ENCODE data around the gene MRPL49. TPM values are rescaled to one million over a fixed set of nuclear protein-coding genes. Genes with fewer than 3 reads are reported as not detected.

The MRPL49 gene
- total RNA-seq, 1 experiment from 2014 or later: 91.0 TPM

DNA sequence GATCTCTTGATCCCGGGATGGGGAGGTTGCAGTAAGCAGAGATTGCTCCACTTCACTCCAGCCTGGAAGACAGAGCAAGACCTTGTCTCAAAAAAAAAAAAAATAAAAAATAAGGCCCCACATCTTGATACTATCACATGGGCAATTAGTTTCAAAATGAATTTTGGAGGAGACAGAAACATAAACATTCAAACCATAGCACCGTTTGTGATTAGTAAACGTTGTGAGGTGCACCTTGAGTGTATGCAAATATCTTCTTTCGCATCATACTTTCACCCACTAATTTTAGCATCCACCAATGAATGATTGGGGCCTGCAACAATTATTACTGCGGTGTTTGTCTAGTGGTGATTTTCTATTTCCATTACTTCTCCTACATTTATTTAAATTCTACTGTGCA lies 36.9 kb downstream of the MRPL49 start:
- intact Hi-C loops (cut with micrococcal nuclease; ENCODE audit: unreplicated experiment): no loop called here
- H3K4me3 ChIP-seq (ENCODE audit: low read depth, low read length, poor library complexity, severe bottlenecking): no peak overlapping the region
- ChIA-PET CTCF (interaction anchor here (0.7 kb wide), 1 partner anchor 74 kb away, joined by 3 read pairs; no protein-coding TSS in a partner anchor), POLR2A (ENCODE audit: low non-redundant PET) (no interaction called here)
- H3K36me3 ChIP-seq (ENCODE audit: insufficient read depth, low read length, poor library complexity, severe bottlenecking): no peaks in the 10 kb centered on the region
- no peak overlapping the region for H3K27ac ChIP-seq (ENCODE audit: low read depth, low read length, poor library complexity, severe bottlenecking)
- BruUV-seq (replicated peaks): no TSS peak
- no peak for DNase-seq (ENCODE audit: low spot score)
- TF ChIP-seq EZH2 (IDR thresholded peaks at IDR 0.05; ENCODE audit: borderline replicate concordance, low read depth, low read length, poor library complexity, severe bottlenecking) (no peak), CTCF (conservative IDR thresholded peaks at IDR 0.05; ENCODE audit: low read depth, low read length) (no peak)
- H3K4me1 ChIP-seq (ENCODE audit: insufficient read depth, low read length, poor library complexity, severe bottlenecking): no peaks in the 10 kb centered on the region
- no peaks in the 10 kb centered on the region for H3K27me3 ChIP-seq (replicated peaks; ENCODE audit: insufficient read depth, low read depth, low read length, poor library complexity)
- H3K9me3 ChIP-seq (ENCODE audit: low read depth, low read length, poor library complexity, severe bottlenecking): no peaks in the 10 kb centered on the region

DNA sequence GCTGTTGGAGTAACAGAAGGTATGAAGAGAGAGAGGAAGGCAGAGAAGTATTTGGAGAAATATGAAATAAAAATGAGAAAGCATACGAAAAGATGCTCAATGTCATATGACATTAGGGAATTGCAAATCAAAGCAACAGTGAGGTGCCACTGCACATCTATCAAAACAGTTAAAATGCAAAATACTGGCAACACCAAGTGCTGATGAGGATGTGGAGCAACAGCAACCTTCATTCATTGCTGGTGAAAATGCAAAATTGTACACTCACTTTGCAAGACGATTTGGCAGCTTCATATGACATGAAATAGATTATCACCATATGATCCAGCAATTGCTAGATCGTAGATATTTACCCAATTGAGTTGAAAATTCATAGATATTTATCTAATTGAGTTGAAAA lies 38.5 kb downstream of the MRPL49 start:
- Histone ChIP-seq H3K4me3 (ENCODE audit: low read depth, low read length, poor library complexity, severe bottlenecking) (no peak overlapping the region), H3K9me3 (ENCODE audit: low read depth, low read length, poor library complexity, severe bottlenecking) (no peaks in the 10 kb centered on the region), H3K36me3 (ENCODE audit: insufficient read depth, low read length, poor library complexity, severe bottlenecking) (no peaks in the 10 kb centered on the region), H3K27me3 (replicated peaks; ENCODE audit: insufficient read depth, low read depth, low read length, poor library complexity) (no peaks in the 10 kb centered on the region), H3K4me1 (ENCODE audit: insufficient read depth, low read length, poor library complexity, severe bottlenecking) (no peaks in the 10 kb centered on the region), H3K27ac (ENCODE audit: low read depth, low read length, poor library complexity, severe bottlenecking) (no peak overlapping the region)
- intact Hi-C loops (cut with micrococcal nuclease; ENCODE audit: unreplicated experiment): no loop called here
- no peak for DNase-seq (ENCODE audit: low spot score)
- TF ChIP-seq EZH2 (IDR thresholded peaks at IDR 0.05; ENCODE audit: borderline replicate concordance, low read depth, low read length, poor library complexity, severe bottlenecking) (no peak), CTCF (conservative IDR thresholded peaks at IDR 0.05; ENCODE audit: low read depth, low read length) (no peak)
- CTCF ChIA-PET: no interaction called here
- no TSS peak for BruUV-seq (replicated peaks)
- POLR2A ChIA-PET (ENCODE audit: low non-redundant PET): no interaction called here

GRCh38 chr11:65163684-65164083 lies 41.6 kb downstream of the MRPL49 start:
- POLR2A ChIA-PET (ENCODE audit: low non-redundant PET): no interaction called here
- CTCF ChIA-PET: no interaction called here
- H3K4me3 ChIP-seq (ENCODE audit: low read depth, low read length, poor library complexity, severe bottlenecking): no peak overlapping the region

More at GRCh38 chr11:65163684-65164083, 41.6 kb downstream of the MRPL49 start:
- DNase-seq (ENCODE audit: low spot score): no peak
- no peaks in the 10 kb centered on the region for H3K9me3 ChIP-seq (ENCODE audit: low read depth, low read length, poor library complexity, severe bottlenecking)
- intact Hi-C loops (cut with micrococcal nuclease; ENCODE audit: unreplicated experiment): no loop called here
- no TSS peak for BruUV-seq (replicated peaks)
- H3K27me3 ChIP-seq (replicated peaks; ENCODE audit: insufficient read depth, low read depth, low read length, poor library complexity): no peaks in the 10 kb centered on the region
- TF ChIP-seq CTCF (conservative IDR thresholded peaks at IDR 0.05; ENCODE audit: low read depth, low read length) (no peak), EZH2 (IDR thresholded peaks at IDR 0.05; ENCODE audit: borderline replicate concordance, low read depth, low read length, poor library complexity, severe bottlenecking) (no peak)
- no peaks in the 10 kb centered on the region for H3K36me3 ChIP-seq (ENCODE audit: insufficient read depth, low read length, poor library complexity, severe bottlenecking)
- H3K4me1 ChIP-seq (ENCODE audit: insufficient read depth, low read length, poor library complexity, severe bottlenecking): no peaks in the 10 kb centered on the region
- no peak overlapping the region for H3K27ac ChIP-seq (ENCODE audit: low read depth, low read length, poor library complexity, severe bottlenecking)

Data from A673 (cell line).